Measurements from ENCODE around the gene ZWILCH.
A peak's percentile ranks its signal among the peaks of the same experiment; 100 is the strongest.

Gene ZWILCH

DNA sequence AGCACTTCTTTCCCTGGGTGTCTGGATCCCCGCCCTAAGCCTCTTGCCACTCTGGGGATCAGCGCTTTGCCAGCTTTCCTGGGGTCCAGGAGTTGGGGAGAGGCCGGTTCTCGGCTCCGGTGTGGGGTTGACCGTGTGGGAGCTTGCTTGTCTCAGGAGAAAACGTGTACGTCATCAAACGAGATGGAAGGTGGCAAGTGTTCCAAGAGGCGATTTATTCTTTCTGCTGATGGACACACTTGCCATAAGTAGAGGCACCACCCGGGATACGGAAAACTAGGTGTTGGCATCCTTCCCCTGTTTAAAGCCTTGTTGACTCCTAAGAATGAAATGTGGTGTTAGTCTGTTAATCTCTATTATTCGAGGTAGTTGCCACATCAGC is 295 bp downstream of the ZWILCH start:
- ChIA-PET CTCF (interaction anchor here (0.8 to 2.9 kb wide), 2 partner anchors 7 to 62 kb away, joined by 3 to 34 read pairs; partner anchors contain the start of gene SNAPC5), POLR2A (interaction anchor here (0.7 to 1.0 kb wide), 3 partner anchors 14 to 369 kb away, joined by 3 to 4 read pairs (median 4); partner anchors contain the start of gene TIPIN)

DNA sequence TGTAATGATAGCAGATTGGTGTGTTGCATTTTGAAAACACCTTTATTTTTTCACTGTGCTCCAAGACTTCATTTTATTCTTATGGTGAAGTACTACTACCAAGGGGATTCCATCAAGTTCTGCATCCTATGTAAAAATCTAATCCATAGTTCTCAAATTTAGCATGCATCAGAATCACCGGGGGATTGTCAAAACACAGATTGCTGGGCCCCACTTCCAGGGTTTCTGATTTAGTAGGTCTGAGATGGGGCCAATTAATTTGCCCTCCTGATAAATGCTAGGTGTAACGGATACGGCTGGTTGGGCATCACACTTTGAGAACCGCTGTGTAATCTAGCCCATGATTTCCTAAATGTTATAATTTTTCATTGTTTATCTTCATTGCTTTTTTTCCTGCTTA is 692 bp downstream of the ZWILCH start:
- no peak for DNase-seq (ENCODE audit: low read depth, low spot score)
- peak overlapping the region; percentile 98 for H3K4me3 ChIP-seq (ENCODE audit: low read depth, low read length)
- ChIA-PET POLR2A (interaction anchor here (1.0 kb wide), 2 partner anchors 14 to 149 kb away, joined by 4 read pairs; partner anchors contain the start of gene TIPIN), CTCF (interaction anchor here (0.8 to 2.9 kb wide), 4 partner anchors 8 to 62 kb away, joined by 3 to 34 read pairs (median 4); partner anchors contain the start of genes LCTL and SNAPC5)
- TF ChIP-seq, protein P1, sequence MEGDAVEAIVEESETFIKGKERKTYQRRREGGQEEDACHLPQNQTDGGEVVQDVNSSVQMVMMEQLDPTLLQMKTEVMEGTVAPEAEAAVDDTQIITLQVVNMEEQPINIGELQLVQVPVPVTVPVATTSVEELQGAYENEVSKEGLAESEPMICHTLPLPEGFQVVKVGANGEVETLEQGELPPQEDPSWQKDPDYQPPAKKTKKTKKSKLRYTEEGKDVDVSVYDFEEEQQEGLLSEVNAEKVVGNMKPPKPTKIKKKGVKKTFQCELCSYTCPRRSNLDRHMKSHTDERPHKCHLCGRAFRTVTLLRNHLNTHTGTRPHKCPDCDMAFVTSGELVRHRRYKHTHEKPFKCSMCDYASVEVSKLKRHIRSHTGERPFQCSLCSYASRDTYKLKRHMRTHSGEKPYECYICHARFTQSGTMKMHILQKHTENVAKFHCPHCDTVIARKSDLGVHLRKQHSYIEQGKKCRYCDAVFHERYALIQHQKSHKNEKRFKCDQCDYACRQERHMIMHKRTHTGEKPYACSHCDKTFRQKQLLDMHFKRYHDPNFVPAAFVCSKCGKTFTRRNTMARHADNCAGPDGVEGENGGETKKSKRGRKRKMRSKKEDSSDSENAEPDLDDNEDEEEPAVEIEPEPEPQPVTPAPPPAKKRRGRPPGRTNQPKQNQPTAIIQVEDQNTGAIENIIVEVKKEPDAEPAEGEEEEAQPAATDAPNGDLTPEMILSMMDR (IDR thresholded peaks at IDR 0.05; ENCODE audit: insufficient read depth, low read length, missing control alignments), result no peak

More for the DNA sequence above, 295 bp downstream of the ZWILCH start:
- H3K4me3 ChIP-seq (ENCODE audit: low read depth, low read length), result peak overlapping the region; percentile 98
- no peak for DNase-seq (ENCODE audit: low read depth, low spot score)
- TF ChIP-seq, protein P1 (IDR thresholded peaks at IDR 0.05; ENCODE audit: insufficient read depth, low read length, missing control alignments), result no peak

DNA sequence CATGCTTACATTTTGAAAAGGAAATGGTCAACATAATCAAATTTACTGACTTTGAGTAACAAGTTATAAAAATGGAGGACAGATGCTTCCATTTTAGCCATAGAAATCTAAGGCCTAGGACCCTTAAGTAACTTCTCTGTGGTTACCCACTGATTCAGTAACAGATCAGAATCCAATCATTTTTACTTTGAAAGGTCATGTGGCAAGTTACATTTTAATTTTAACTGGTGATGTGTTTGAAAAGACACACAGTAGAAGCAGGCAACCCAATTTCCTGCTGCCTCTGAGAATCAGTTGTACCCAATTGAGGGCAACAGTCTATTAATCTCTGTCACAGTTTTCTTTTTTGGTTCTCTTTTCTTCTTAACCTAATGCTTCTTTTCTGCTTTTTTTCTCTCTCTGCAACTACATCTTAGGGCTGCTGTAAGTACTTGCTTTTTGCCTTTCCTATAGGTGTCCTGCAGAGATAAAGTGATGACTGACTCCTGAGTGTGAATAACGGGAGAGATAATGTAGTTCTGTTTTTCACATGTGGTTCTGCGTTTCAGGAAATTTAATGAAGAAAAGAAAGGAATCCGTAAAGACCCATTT is 3.3 kb downstream of the ZWILCH start:
- ChIA-PET CTCF (no interaction called here), POLR2A (no interaction called here)
- H3K4me3 ChIP-seq (ENCODE audit: low read depth, low read length), result no peak overlapping the region
- TF ChIP-seq, protein P1 (IDR thresholded peaks at IDR 0.05; ENCODE audit: insufficient read depth, low read length, missing control alignments), result no peak
- DNase-seq (ENCODE audit: low read depth, low spot score), result no peak

DNA sequence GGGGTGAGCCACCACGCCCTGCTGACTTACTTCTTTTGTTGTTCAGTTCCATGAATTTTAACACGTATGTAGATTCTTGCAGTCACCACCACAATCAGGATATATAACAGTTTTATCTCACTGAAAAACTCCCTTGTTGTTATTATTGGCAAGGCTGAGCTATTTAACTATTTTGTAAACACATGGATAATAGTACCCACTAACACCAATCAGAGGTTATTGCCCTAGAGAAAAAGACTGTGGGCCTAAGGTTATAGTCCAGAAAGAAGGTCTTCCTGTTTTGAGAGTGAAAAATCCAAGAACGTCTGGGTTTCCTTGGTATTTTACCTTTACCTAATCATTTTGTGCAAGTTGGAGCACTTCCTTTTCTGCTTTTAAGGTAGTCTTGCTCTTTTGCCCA is 9.5 kb downstream of the ZWILCH start:
- no peak for DNase-seq (ENCODE audit: low read depth, low spot score)
- POLR2A ChIA-PET, result no interaction called here
- CTCF ChIA-PET, result interaction anchor here (1.2 to 1.8 kb wide), 2 partner anchors 15 to 16 kb away, joined by 4 to 5 read pairs; no protein-coding TSS in a partner anchor
- H3K4me3 ChIP-seq (ENCODE audit: low read depth, low read length), result no peak overlapping the region
- TF ChIP-seq, protein P1 (IDR thresholded peaks at IDR 0.05; ENCODE audit: insufficient read depth, low read length, missing control alignments), result no peak

DNA sequence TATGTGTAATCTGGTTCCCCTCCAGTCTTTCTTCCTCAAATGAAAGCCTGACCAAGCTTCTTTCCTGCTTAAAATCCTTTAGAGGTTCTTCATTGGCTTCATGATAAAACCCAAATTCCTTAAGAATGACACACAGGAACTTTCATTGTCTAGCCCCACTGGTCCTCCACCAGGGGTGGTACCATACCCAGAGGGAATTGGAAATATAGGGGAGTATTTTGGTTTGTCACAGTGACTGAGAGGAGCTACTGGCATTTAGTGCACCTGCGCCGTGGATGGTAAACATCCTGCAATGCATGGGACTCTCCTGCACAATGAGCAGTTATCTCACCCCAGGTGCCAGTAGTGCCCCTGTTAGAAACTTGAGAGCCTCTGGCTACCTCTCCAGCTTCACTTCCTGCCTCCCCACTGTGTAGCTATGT is 10.8 kb downstream of the ZWILCH start:
- DNase-seq (ENCODE audit: low read depth, low spot score), result no peak
- ChIA-PET CTCF (interaction anchor here (1.0 to 1.8 kb wide), 4 partner anchors 14 to 51 kb away, joined by 3 to 4 read pairs (median 4); no protein-coding TSS in a partner anchor), POLR2A (no interaction called here)
- TF ChIP-seq, protein P1 (IDR thresholded peaks at IDR 0.05; ENCODE audit: insufficient read depth, low read length, missing control alignments), result no peak
- H3K4me3 ChIP-seq (ENCODE audit: low read depth, low read length), result no peak overlapping the region

DNA sequence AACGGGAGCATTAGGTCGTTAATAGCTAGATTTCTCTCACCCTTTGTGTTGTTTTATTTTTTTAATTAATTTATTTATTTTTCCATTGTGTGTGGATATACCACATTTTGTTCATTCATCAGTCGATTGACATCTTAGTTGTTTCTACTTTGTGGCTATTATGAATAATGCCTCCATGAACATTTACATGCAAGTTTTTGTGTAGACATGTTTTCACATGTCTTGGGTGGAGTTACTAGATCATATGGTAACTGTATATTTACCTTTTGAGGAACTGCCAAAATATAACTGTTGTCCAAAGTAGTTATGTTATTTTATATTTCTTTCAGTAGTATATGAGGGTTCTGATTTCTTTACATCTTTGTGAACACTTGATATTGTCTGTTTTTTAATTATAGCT is 18.8 kb downstream of the ZWILCH start:
- H3K4me3 ChIP-seq (ENCODE audit: low read depth, low read length), result no peak overlapping the region
- CTCF ChIA-PET, result interaction anchor here (1.3 to 1.4 kb wide), 2 partner anchors 25 to 43 kb away, joined by 6 to 7 read pairs; partner anchors contain the start of gene SNAPC5
- DNase-seq (ENCODE audit: low read depth, low spot score), result no peak
- TF ChIP-seq, protein P1 (IDR thresholded peaks at IDR 0.05; ENCODE audit: insufficient read depth, low read length, missing control alignments), result no peak
- POLR2A ChIA-PET, result no interaction called here
